ENCODE measurements around the gene MIGA2. TPM values are rescaled to one million over a fixed set of nuclear protein-coding genes. Genes with fewer than 3 reads are reported as not detected.

MIGA2 gene
- total and polyA plus RNA-seq, 9 of the 15 experiments (the other 6 are each of a cell fraction or from before 2014, with no cell fraction given): 0.15 to 54.1 (median 18.0) TPM

DNA sequence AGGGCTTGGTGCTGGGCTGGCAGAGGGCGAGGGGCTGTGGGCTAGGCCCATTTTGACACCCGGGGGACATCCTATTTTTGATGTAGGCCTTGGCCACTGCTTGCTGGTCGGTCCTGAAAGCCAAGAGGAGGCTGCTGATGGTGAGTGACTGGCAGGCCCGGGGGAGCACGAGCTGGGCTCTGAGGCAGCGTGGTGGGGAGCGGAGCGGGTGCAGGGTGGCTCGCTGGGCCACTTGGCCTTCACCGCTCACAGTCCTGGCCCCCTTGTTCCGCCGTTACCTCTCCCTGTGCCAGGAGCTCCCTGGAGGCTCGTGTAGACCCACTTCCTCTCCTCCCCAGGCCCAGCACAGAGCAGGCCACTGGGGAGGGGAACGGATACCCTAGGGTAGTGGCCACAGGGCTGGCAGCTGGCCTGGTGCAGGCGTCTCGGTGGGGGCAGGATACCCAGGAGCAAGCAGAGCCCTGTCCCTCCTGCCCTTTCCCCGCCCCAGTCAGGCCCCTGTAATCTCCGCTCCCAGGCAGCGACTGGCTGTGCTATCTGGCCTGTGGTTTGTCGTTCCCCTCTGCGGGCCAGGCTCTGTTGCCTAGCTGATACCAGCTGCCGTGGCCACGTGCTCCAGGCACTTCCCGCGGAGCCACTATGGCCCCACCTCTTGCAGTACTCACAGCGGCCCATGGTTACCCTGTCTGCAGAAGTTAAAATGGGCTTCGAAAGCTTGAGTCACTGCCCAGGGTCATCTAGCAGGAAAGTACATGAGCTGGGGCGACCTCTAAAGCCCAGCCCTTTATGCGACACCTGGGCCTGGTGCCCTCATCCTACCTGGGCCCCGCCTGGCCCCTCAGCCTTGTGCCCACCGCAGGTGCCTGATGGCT, 32.8 kb downstream of the MIGA2 start:
- peak; percentile 98 for ATAC-seq
- TF ChIP-seq POLR2A (conservative IDR thresholded peaks at IDR 0.05) (no peak), TBP (optimal IDR thresholded peaks at IDR 0.05; ENCODE audit: low read depth, low read length) (peak; percentile 16), FOXM1 (IDR thresholded peaks at IDR 0.05; ENCODE audit: low read depth) (peak; percentile 94), FOXM1 (CRISPR knock-in tag; IDR thresholded peaks at IDR 0.05; ENCODE audit: low read depth) (no peak), GMEB1 (CRISPR knock-in tag; IDR thresholded peaks at IDR 0.05) (peak; percentile 45), GTF2E2 (tag; IDR thresholded peaks at IDR 0.05) (no peak; the same call in 1 of the 2 replicates), ZNF75A (CRISPR knock-in tag; IDR thresholded peaks at IDR 0.05) (no peak), ZNF217 (CRISPR knock-in tag; IDR thresholded peaks at IDR 0.05) (no peak), FOXP1 (CRISPR knock-in tag; IDR thresholded peaks at IDR 0.05) (peak; percentile 98), TAF9B (IDR thresholded peaks at IDR 0.05; ENCODE audit: partially characterized antibody) (no peak), TOE1 (IDR thresholded peaks at IDR 0.05; ENCODE audit: borderline replicate concordance) (peak; percentile 86; the same call in 1 of the 2 replicates), TOE1 (CRISPR knock-in tag; IDR thresholded peaks at IDR 0.05; ENCODE audit: borderline replicate concordance, low read depth) (no peak), CXXC5 (CRISPR knock-in tag; IDR thresholded peaks at IDR 0.05) (peak; percentile 100), THRB (CRISPR knock-in tag; conservative IDR thresholded peaks at IDR 0.05) (peak; percentile 75; the same call in 1 of the 2 replicates)
- TF ChIP-seq, protein P1, sequence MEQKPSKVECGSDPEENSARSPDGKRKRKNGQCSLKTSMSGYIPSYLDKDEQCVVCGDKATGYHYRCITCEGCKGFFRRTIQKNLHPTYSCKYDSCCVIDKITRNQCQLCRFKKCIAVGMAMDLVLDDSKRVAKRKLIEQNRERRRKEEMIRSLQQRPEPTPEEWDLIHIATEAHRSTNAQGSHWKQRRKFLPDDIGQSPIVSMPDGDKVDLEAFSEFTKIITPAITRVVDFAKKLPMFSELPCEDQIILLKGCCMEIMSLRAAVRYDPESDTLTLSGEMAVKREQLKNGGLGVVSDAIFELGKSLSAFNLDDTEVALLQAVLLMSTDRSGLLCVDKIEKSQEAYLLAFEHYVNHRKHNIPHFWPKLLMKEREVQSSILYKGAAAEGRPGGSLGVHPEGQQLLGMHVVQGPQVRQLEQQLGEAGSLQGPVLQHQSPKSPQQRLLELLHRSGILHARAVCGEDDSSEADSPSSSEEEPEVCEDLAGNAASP (IDR thresholded peaks at IDR 0.05): no peak
- TF ChIP-seq, protein P2, sequence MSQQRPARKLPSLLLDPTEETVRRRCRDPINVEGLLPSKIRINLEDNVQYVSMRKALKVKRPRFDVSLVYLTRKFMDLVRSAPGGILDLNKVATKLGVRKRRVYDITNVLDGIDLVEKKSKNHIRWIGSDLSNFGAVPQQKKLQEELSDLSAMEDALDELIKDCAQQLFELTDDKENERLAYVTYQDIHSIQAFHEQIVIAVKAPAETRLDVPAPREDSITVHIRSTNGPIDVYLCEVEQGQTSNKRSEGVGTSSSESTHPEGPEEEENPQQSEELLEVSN (IDR thresholded peaks at IDR 0.05; ENCODE audit: borderline replicate concordance in 1 of 2, extremely low read depth in 1 of 2, insufficient read depth in 1 of 2, insufficient read length in 1 of 2, low read depth in 1 of 2, low read length in 1 of 2, poor library complexity in 1 of 2, severe bottlenecking in 1 of 2): peak; percentile 99

More for the DNA sequence above, 32.8 kb downstream of the MIGA2 start:
- Histone ChIP-seq H3K9me1 (ENCODE audit: control insufficient read depth, insufficient read depth, low read length) (peaks cover 5% of the 10 kb centered on the region), H3K27ac (ENCODE audit: extremely low read depth, low read depth, low read length) (peak overlapping the region; percentile 92), H3K4me1 (replicated peaks in 1 of 2; ENCODE audit: control insufficient read depth in 2 of 2, insufficient read depth in 2 of 2, low read length in 2 of 2) (peaks cover 44 to 54% of the 10 kb centered on the region in 2 experiments), H3K9me3 (replicated peaks; ENCODE audit: control insufficient read depth, insufficient read depth, low read depth, low read length) (no peaks in the 10 kb centered on the region), H3K79me2 (ENCODE audit: control insufficient read depth, insufficient read depth, low read length) (peaks cover 16% of the 10 kb centered on the region; the same call in 2 of the 3 replicates), H4K20me1 (replicated peaks; ENCODE audit: control insufficient read depth, insufficient read depth, low read length) (no peaks in the 10 kb centered on the region), H2AFZ (ENCODE audit: low read depth, low read length) (peak overlapping the region; percentile 14), H3K9ac (ENCODE audit: insufficient read depth in 1 of 2, low read depth in 2 of 2, low read length in 2 of 2) (peak overlapping the region; percentile 75 to 86), H3K4me3 (no peak overlapping the region), H3K36me3 (ENCODE audit: control insufficient read depth, insufficient read depth, low read length) (peaks cover 68% of the 10 kb centered on the region), H3K27me3 (ENCODE audit: control insufficient read depth in 2 of 2, insufficient read depth in 2 of 2, low read length in 2 of 2) (no peaks in the 10 kb centered on the region), H3K4me2 (ENCODE audit: insufficient read depth, low read length) (peak overlapping the region; percentile 69)
- CTCF ChIA-PET (ENCODE audit: low intra/inter-chr PET ratio): no interaction called here
- DNase-seq (ENCODE audit: extremely low read depth in 1 of 4, low spot score in 3 of 4) (peak; percentile 83 to 98 (median 90)), FAIRE-seq (peak; percentile 98)
- intact Hi-C loops (cut with micrococcal nuclease) (loop anchor here (1.0 kb wide), 1 partner anchor 33 kb away; the partner anchor contains the start of gene MIGA2), in situ Hi-C loops (cut with MboI) (no loop called here)
- 20% methylated on average over 29 of the region's 31 CpGs for WGBS (ENCODE audit: insufficient coverage, low coverage, missing lambda C conversion rate)
- POLR2A ChIA-PET: interaction anchor here (0.5 to 1.3 kb wide), 7 partner anchors 11 to 682 kb away, joined by 3 to 7 read pairs (median 3); partner anchors contain the start of gene DOLPP1
- no TSS peak for BruUV-seq (replicated peaks)
